ENCODE results near the gene VSIG4. TPM values are rescaled to one million over a fixed set of nuclear protein-coding genes. Genes with fewer than 3 reads are reported as not detected.

The VSIG4 gene
- total and polyA plus RNA-seq, 2 of the 13 experiments (the other 11 are each of a cell fraction or from before 2014, with no cell fraction given), result not detected

GRCh38 chrX:66018585-66019309 lies 21.1 kb downstream of the VSIG4 start:
- Histone ChIP-seq H3K9me3 (ENCODE audit: low read length) (no peaks in the 10 kb centered on the region), H3K9ac (ENCODE audit: insufficient read depth, low read depth, low read length) (no peak overlapping the region), H3K27ac (ENCODE audit: extremely low read length, insufficient read depth, low read length) (no peak overlapping the region), H4K20me1 (ENCODE audit: insufficient read depth, low read length) (no peaks in the 10 kb centered on the region), H3K4me3 (replicated peaks in 1 of 3; ENCODE audit: insufficient read depth in 1 of 3, low read depth in 2 of 3, low read length in 3 of 3) (no peak overlapping the region), H3K36me3 (replicated peaks in 1 of 2; ENCODE audit: control insufficient read depth in 1 of 2, insufficient read depth in 2 of 2, low read length in 2 of 2) (no peaks in the 10 kb centered on the region), H3K4me1 (ENCODE audit: insufficient read depth, low read length) (no peaks in the 10 kb centered on the region), H3K27me3 (ENCODE audit: control insufficient read depth in 1 of 2, insufficient read depth in 2 of 2, low read length in 2 of 2) (no peaks in the 10 kb centered on the region), H3K4me2 (ENCODE audit: low read depth, low read length) (no peak overlapping the region), H2AFZ (ENCODE audit: low read length) (no peak overlapping the region), H3K79me2 (ENCODE audit: insufficient read depth, low read length) (no peaks in the 10 kb centered on the region)
- ChIA-PET CTCF (ENCODE audit: low intra/inter-chr PET ratio, low total read pairs) (no interaction called here), POLR2A (no interaction called here)
- no TSS peak for BruUV-seq (replicated peaks)
- no peak for ATAC-seq
- WGBS (ENCODE audit: low lambda C conversion rate), result 2% methylated on average over 5 of the region's 7 CpGs
- no peak for FAIRE-seq
- TF ChIP-seq MNT (IDR thresholded peaks at IDR 0.05) (0 out of 2 replicates have a peak, but pooled peaks have one; percentile 10), ZNF598 (CRISPR knock-in tag; IDR thresholded peaks at IDR 0.05; ENCODE audit: borderline replicate concordance) (no peak)
- intact Hi-C loops (cut with micrococcal nuclease; ENCODE audit: unreplicated experiment), result no loop called here
- in situ Hi-C loops (cut with HindIII; ENCODE audit: extremely low pct_ligation_motif_present, low pct_unique_long_range_greater_than_20kb), result no loop called here
- no peak for DNase-seq (ENCODE audit: low spot score)

- no peaks in the 10 kb centered on the region for H3K36me3 ChIP-seq (replicated peaks in 1 of 2; ENCODE audit: control insufficient read depth in 1 of 2, insufficient read depth in 2 of 2, low read length in 2 of 2)
- no peak overlapping the region for H3K4me2 ChIP-seq (ENCODE audit: low read depth, low read length)
- ChIA-PET CTCF (ENCODE audit: low intra/inter-chr PET ratio, low total read pairs) (no interaction called here), POLR2A (no interaction called here)
- no peak overlapping the region for H3K4me3 ChIP-seq (replicated peaks in 1 of 3; ENCODE audit: insufficient read depth in 1 of 3, low read depth in 2 of 3, low read length in 3 of 3)
- no peaks in the 10 kb centered on the region for H3K9me3 ChIP-seq (ENCODE audit: low read length)
- no peaks in the 10 kb centered on the region for H3K4me1 ChIP-seq (ENCODE audit: insufficient read depth, low read length)
- no peaks in the 10 kb centered on the region for H4K20me1 ChIP-seq (ENCODE audit: insufficient read depth, low read length)
- DNase-seq (ENCODE audit: low spot score), result no peak
- H3K27ac ChIP-seq (ENCODE audit: extremely low read length, insufficient read depth, low read length), result no peak overlapping the region
- no peak overlapping the region for H2AFZ ChIP-seq (ENCODE audit: low read length)
- ATAC-seq, result no peak
- no peaks in the 10 kb centered on the region for H3K27me3 ChIP-seq (ENCODE audit: control insufficient read depth in 1 of 2, insufficient read depth in 2 of 2, low read length in 2 of 2)
- FAIRE-seq, result no peak
- intact Hi-C loops (cut with micrococcal nuclease; ENCODE audit: unreplicated experiment), result no loop called here
- H3K79me2 ChIP-seq (ENCODE audit: insufficient read depth, low read length), result no peaks in the 10 kb centered on the region
- in situ Hi-C loops (cut with HindIII; ENCODE audit: extremely low pct_ligation_motif_present, low pct_unique_long_range_greater_than_20kb), result no loop called here
- no peak overlapping the region for H3K9ac ChIP-seq (ENCODE audit: insufficient read depth, low read depth, low read length)
- no TSS peak for BruUV-seq (replicated peaks)
- TF ChIP-seq ZFP37 (CRISPR knock-in tag; IDR thresholded peaks at IDR 0.05; ENCODE audit: borderline replicate concordance) (no peak), YEATS2 (CRISPR knock-in tag; IDR thresholded peaks at IDR 0.05; ENCODE audit: borderline replicate concordance) (no peak), SRSF4 (IDR thresholded peaks at IDR 0.05; ENCODE audit: low read depth, low read length, poor library complexity, severe bottlenecking) (no peak), TFDP2 (CRISPR knock-in tag; IDR thresholded peaks at IDR 0.05) (no peak), IRX3 (CRISPR knock-in tag; IDR thresholded peaks at IDR 0.05; ENCODE audit: borderline replicate concordance, low read depth) (no peak), NCOA5 (CRISPR knock-in tag; IDR thresholded peaks at IDR 0.05) (no peak), CCDC6 (CRISPR knock-in tag; IDR thresholded peaks at IDR 0.05) (no peak), ZNF431 (CRISPR knock-in tag; IDR thresholded peaks at IDR 0.05; ENCODE audit: borderline replicate concordance, low read depth) (no peak), SIN3B (IDR thresholded peaks at IDR 0.05; ENCODE audit: low read length) (no peak), ZNF225 (CRISPR knock-in tag; IDR thresholded peaks at IDR 0.05) (no peak), ETV5 (CRISPR knock-in tag; IDR thresholded peaks at IDR 0.05; ENCODE audit: borderline replicate concordance) (no peak), PRMT3 (CRISPR knock-in tag; IDR thresholded peaks at IDR 0.05; ENCODE audit: borderline replicate concordance, low read depth) (no peak), HOXA9 (CRISPR knock-in tag; IDR thresholded peaks at IDR 0.05; ENCODE audit: borderline replicate concordance) (no peak)
These were observed 22.2 kb downstream of the VSIG4 start for GRCh38 chrX:66017659-66018170.

All from HepG2 (cell line).